HepG2 (cell line): Measurements from ENCODE around the gene FNDC3A. TPM values are rescaled to one million over a fixed set of nuclear protein-coding genes. Genes with fewer than 3 reads are reported as not detected.

Experiments used
- ASH2L ChIP-seq: fragments of 300-600, 200-600 bp; sonication (generic); IDR thresholded peaks from 2 replicates; pipeline ENCODE4 v1.7.0; 2017; ENCODE audit warnings: low read depth, mild to moderate bottlenecking, moderate library complexity, mixed read lengths, low read length; ENCODE audit not compliant: insufficient read length
- BCL6 ChIP-seq: IDR thresholded peaks from 2 replicates; pipeline ENCODE4 v1.6.1; 2016; ENCODE audit warnings: missing genetic modification reagents, missing compliant biosample characterization
- ERF ChIP-seq: IDR thresholded peaks from 2 replicates; pipeline ENCODE4 v1.6.1; 2018; ENCODE audit warnings: missing biosample characterization, missing genetic modification reagents
- FOSL2 ChIP-seq: sonication (generic); formaldehyde crosslinking; IDR thresholded peaks from 2 replicates; pipeline ENCODE4 v1.4.0; 2020; ENCODE audit warnings: missing genetic modification reagents
- GATAD2A ChIP-seq: IDR thresholded peaks from 2 replicates; pipeline ENCODE4 v1.6.1; 2016
- HDAC1 ChIP-seq: sonication (generic); formaldehyde crosslinking; IDR thresholded peaks from 2 replicates; pipeline ENCODE4 v1.5.1; 2020; ENCODE audit warnings: mild to moderate bottlenecking, missing genetic modification reagents
- IKZF4 ChIP-seq: sonication (generic); formaldehyde crosslinking; IDR thresholded peaks from 2 replicates; pipeline ENCODE4 v1.5.1; 2020; ENCODE audit warnings: borderline replicate concordance, mild to moderate bottlenecking, low read depth, missing genetic modification reagents; ENCODE audit errors: not compliant biosample characterization
- PHF5A ChIP-seq: IDR thresholded peaks from one replicate; pipeline ENCODE4 v1.6.1; 2018; ENCODE audit warnings: low read depth, missing genetic modification reagents; ENCODE audit not compliant: unreplicated experiment
- POLR2G ChIP-seq: fragments of 200-400 bp; formaldehyde crosslinking; IDR thresholded peaks from 2 replicates; pipeline ENCODE4 v1.6.1; 2018; ENCODE audit warnings: mild to moderate bottlenecking, low read depth, low read length, moderate library complexity
- RFXAP ChIP-seq: sonication (generic); formaldehyde crosslinking; IDR thresholded peaks from 2 replicates; pipeline ENCODE4 v1.4.0; 2020; ENCODE audit warnings: missing genetic modification reagents, borderline replicate concordance
- SALL1 ChIP-seq: sonication (generic); formaldehyde crosslinking; IDR thresholded peaks from 2 replicates; pipeline ENCODE4 v1.8.0; 2022; ENCODE audit warnings: mild to moderate bottlenecking, missing genetic modification reagents
- SIX4 ChIP-seq: sonication (generic); formaldehyde crosslinking; IDR thresholded peaks from 2 replicates; pipeline ENCODE4 v1.4.0; 2020; ENCODE audit warnings: missing genetic modification reagents
- TGIF2 ChIP-seq: IDR thresholded peaks from 2 replicates; pipeline ENCODE4 v1.6.1; 2016; ENCODE audit warnings: control low read depth, missing compliant biosample characterization
- polyA plus RNA-seq, 8 experiments: library from polyadenylated mRNA; depleted of rRNA in 3 of 8; stranded (reverse) in 7 of 8; unstranded in 1 of 8; fragments of >200 nt; fragmentation: Illumina TruSeq in 4 of 8; extraction: Trizol in 4 of 8; gene quantifications; 2 replicates each; pipeline versions ENCODE4 v1.2.1 to v1.2.3, GENCODE V29; 2011 to 2016; ENCODE audit warnings: low read depth in 4 of 8, missing spikeins in 1 of 8, mixed read lengths in 1 of 8; ENCODE audit not compliant: insufficient read depth in 1 of 8
- total RNA-seq, 5 experiments: library from RNA; depleted of rRNA; stranded (reverse); fragments of >200 nt; fragmentation: Illumina TruSeq; extraction: Trizol; gene quantifications; 2 replicates each; pipeline ENCODE4 v1.2.3, GENCODE V29; 2016; ENCODE audit warnings: low read depth in 1 of 5
- TF ChIP-seq, protein P1 (sequence below): fragments of 450-650 bp; IDR thresholded peaks from 2 replicates; pipeline ENCODE4 v1.6.1; 2016
- TF ChIP-seq, protein P2 (sequence below): IDR thresholded peaks from 2 replicates; pipeline ENCODE4 v1.4.0; 2020; ENCODE audit warnings: mild to moderate bottlenecking, missing genetic modification reagents
- TF ChIP-seq, protein P3 (sequence below): sonication (generic); formaldehyde crosslinking; conservative IDR thresholded peaks from 2 replicates; pipeline ENCODE4 v1.8.0; 2022; ENCODE audit warnings: low read depth, missing genetic modification reagents
- TF ChIP-seq, protein P4 (sequence below): sonication (generic); formaldehyde crosslinking; IDR thresholded peaks from 2 replicates; pipeline ENCODE4 v1.5.1; 2020; ENCODE audit warnings: missing genetic modification reagents, mild to moderate bottlenecking, borderline replicate concordance
- TF ChIP-seq, protein P5 (sequence below): IDR thresholded peaks from 2 replicates; pipeline ENCODE4 v1.6.1; 2016; ENCODE audit warnings: missing genetic modification reagents, missing compliant biosample characterization

FNDC3A gene
- total and polyA plus RNA-seq, 2 of the 13 experiments (the other 11 are each of a cell fraction or from before 2014, with no cell fraction given) = 36.7 to 39.3 TPM

DNA sequence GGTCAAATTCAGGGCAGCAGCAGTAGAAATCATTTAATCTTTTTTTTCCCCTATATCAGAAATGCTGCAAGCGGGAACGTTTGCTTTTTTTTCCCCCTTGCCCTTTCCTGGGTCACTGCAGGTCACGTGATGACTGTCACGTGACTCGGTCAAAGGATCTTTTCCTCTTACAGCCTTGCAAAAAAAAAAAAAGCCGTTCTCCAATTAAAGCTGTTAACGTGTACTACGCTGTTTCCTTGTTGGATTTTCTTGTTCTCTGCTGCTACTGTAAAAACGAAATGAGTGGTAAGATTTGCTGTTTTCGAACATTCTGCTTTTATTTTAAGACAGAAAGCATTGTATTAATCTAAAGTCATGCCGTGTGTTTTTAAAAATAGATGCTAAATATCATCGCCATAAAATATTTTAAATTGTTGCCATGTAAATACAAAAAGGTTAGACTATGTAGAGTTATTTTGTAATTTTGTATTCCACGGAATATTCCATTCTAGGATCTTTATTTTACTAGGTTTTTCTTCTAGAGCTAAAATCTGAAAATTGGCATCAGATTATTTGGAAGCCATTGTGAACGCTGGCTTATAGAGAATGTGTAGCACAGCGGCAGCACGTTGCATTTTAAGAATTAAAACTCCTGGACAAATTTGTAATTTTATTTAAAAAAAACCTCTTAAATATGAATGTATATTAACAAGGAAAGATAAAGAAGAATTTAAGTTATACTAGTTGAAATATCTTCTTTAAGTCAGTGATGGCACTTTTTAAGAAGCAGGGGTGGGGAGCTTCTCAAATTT lies 134.6 kb downstream of the FNDC3A start (continued):
- TF ChIP-seq, protein P1, sequence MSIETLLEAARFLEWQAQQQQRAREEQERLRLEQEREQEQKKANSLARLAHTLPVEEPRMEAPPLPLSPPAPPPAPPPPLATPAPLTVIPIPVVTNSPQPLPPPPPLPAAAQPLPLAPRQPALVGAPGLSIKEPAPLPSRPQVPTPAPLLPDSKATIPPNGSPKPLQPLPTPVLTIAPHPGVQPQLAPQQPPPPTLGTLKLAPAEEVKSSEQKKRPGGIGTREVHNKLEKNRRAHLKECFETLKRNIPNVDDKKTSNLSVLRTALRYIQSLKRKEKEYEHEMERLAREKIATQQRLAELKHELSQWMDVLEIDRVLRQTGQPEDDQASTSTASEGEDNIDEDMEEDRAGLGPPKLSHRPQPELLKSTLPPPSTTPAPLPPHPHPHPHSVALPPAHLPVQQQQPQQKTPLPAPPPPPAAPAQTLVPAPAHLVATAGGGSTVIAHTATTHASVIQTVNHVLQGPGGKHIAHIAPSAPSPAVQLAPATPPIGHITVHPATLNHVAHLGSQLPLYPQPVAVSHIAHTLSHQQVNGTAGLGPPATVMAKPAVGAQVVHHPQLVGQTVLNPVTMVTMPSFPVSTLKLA = peak; percentile 70
- TF ChIP-seq, protein P2, sequence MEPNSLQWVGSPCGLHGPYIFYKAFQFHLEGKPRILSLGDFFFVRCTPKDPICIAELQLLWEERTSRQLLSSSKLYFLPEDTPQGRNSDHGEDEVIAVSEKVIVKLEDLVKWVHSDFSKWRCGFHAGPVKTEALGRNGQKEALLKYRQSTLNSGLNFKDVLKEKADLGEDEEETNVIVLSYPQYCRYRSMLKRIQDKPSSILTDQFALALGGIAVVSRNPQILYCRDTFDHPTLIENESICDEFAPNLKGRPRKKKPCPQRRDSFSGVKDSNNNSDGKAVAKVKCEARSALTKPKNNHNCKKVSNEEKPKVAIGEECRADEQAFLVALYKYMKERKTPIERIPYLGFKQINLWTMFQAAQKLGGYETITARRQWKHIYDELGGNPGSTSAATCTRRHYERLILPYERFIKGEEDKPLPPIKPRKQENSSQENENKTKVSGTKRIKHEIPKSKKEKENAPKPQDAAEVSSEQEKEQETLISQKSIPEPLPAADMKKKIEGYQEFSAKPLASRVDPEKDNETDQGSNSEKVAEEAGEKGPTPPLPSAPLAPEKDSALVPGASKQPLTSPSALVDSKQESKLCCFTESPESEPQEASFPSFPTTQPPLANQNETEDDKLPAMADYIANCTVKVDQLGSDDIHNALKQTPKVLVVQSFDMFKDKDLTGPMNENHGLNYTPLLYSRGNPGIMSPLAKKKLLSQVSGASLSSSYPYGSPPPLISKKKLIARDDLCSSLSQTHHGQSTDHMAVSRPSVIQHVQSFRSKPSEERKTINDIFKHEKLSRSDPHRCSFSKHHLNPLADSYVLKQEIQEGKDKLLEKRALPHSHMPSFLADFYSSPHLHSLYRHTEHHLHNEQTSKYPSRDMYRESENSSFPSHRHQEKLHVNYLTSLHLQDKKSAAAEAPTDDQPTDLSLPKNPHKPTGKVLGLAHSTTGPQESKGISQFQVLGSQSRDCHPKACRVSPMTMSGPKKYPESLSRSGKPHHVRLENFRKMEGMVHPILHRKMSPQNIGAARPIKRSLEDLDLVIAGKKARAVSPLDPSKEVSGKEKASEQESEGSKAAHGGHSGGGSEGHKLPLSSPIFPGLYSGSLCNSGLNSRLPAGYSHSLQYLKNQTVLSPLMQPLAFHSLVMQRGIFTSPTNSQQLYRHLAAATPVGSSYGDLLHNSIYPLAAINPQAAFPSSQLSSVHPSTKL (CRISPR knock-in tag) = peak; percentile 55
- TF ChIP-seq, protein P3, sequence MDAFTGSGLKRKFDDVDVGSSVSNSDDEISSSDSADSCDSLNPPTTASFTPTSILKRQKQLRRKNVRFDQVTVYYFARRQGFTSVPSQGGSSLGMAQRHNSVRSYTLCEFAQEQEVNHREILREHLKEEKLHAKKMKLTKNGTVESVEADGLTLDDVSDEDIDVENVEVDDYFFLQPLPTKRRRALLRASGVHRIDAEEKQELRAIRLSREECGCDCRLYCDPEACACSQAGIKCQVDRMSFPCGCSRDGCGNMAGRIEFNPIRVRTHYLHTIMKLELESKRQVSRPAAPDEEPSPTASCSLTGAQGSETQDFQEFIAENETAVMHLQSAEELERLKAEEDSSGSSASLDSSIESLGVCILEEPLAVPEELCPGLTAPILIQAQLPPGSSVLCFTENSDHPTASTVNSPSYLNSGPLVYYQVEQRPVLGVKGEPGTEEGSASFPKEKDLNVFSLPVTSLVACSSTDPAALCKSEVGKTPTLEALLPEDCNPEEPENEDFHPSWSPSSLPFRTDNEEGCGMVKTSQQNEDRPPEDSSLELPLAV (CRISPR knock-in tag) = no peak
- TF ChIP-seq IKZF4 (CRISPR knock-in tag) (no peak), SALL1 (CRISPR knock-in tag) (no peak), PHF5A (no peak), POLR2G (peak; percentile 68), TGIF2 (CRISPR knock-in tag) (0 out of 2 replicates have a peak, but pooled peaks have one; percentile 22), ASH2L (peak; percentile 88), FOSL2 (peak; percentile 25; the same call in 1 of the 2 replicates), BCL6 (CRISPR knock-in tag) (peak; percentile 27; the same call in 1 of the 2 replicates), GATAD2A (CRISPR knock-in tag) (peak; percentile 41), ERF (peak; percentile 32; the same call in 1 of the 2 replicates), SIX4 (CRISPR knock-in tag) (0 out of 2 replicates have a peak, but pooled peaks have one; percentile 9), RFXAP (CRISPR knock-in tag) (0 out of 2 replicates have a peak, but pooled peaks have one; percentile 25), HDAC1 (CRISPR knock-in tag) (peak; percentile 23; the same call in 1 of the 2 replicates)
- TF ChIP-seq, protein P4, sequence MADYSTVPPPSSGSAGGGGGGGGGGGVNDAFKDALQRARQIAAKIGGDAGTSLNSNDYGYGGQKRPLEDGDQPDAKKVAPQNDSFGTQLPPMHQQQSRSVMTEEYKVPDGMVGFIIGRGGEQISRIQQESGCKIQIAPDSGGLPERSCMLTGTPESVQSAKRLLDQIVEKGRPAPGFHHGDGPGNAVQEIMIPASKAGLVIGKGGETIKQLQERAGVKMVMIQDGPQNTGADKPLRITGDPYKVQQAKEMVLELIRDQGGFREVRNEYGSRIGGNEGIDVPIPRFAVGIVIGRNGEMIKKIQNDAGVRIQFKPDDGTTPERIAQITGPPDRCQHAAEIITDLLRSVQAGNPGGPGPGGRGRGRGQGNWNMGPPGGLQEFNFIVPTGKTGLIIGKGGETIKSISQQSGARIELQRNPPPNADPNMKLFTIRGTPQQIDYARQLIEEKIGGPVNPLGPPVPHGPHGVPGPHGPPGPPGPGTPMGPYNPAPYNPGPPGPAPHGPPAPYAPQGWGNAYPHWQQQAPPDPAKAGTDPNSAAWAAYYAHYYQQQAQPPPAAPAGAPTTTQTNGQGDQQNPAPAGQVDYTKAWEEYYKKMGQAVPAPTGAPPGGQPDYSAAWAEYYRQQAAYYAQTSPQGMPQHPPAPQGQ (CRISPR knock-in tag) = no peak
- TF ChIP-seq, protein P5, sequence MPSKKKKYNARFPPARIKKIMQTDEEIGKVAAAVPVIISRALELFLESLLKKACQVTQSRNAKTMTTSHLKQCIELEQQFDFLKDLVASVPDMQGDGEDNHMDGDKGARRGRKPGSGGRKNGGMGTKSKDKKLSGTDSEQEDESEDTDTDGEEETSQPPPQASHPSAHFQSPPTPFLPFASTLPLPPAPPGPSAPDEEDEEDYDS (CRISPR knock-in tag) = 0 out of 2 replicates have a peak, but pooled peaks have one; percentile 48
